Retina (tissue), 1 donor: ENCODE measurements around the gene EPHB1.

Source experiments
- DNase-seq: peaks from one replicate; pipeline ENCODE4 v3.0.0-alpha.2; 2016

Gene EPHB1

DNA sequence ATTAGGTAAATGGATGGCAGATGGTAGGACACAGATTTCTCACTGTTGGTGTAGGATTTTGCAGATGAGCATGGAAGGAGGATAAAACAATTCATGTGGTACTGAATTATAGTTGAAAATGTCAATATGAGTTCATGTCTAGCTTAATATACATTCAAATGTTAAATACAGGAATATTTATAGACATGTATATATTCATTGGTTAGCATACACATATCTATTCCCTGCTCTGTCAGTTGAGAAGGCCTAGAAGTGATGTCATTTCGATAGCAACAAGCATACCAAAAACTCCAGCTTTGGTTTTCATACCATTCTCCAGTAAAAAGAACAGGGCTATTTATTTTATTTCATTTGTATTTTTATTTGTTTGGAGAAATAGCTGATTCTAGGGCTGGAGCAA, 497.1 kb downstream of the EPHB1 start:
- no peak for DNase-seq

DNA sequence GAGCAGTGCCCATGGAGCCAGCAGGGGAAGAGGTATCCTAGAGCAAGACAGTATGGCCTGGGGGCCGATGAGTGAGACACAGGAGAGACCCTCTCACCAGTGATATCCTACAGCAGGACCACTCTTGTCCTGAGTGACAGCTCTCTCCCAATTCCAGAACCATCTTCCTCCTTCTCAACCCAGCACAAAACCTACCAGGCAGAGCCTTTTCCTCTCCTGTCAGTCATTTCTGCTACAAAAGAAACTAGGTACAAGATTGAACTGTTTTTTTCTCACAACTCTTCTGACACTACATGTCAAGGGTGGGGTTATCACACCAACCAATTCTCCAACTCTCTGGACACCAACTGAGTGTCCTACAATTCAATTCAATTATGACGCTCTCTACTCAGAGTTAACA, 506.6 kb downstream of the EPHB1 start:
- DNase-seq, result no peak

DNA sequence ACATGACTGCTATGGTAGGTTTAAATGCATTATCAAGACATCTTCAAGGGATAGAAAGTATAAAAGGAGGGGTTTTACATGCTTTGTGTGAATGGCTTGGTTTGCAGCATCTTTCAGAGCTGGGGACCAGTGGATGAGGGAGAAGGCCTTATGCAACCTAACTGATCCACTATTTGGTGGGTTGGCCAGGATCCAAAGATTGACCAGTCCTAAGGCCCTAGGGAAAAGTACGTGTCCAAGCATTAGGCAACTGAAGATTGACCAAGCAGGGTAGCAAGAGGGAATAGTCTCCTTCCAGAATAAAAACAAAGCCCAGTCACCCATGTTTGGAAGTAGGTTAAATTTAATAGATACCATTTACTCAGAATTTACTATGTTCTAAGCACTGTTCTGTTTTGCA, 509.3 kb downstream of the EPHB1 start:
- no peak for DNase-seq
